GM12878 (cell line): ENCODE results near the gene LDHAL6A.

Experiments used
- EGR1 ChIP-seq, 2 experiments: IDR thresholded peaks; 1 replicate in 1 of 2; 2 replicates in 1 of 2; pipeline ENCODE4 v1.6.1; 2011 to 2012; ENCODE audit warnings: low read depth in 2 of 2, low read length in 2 of 2, borderline replicate concordance in 1 of 2, mild to moderate bottlenecking in 1 of 2, moderate library complexity in 1 of 2
- FOXM1 ChIP-seq: IDR thresholded peaks from 2 replicates; pipeline ENCODE4 v1.6.1; 2012; ENCODE audit warnings: low read depth, mild to moderate bottlenecking, inconsistent platforms, low read length, moderate library complexity
- NRF1 ChIP-seq: conservative IDR thresholded peaks from 2 replicates; pipeline ENCODE4 v1.6.1; 2011; ENCODE audit warnings: mild to moderate bottlenecking, low read depth, low read length, improper control_type of control experiment
- POLR2AphosphoS2 ChIP-seq: IDR thresholded peaks from 2 replicates; pipeline ENCODE4 v1.6.1; 2011; ENCODE audit warnings: low read depth, mild to moderate bottlenecking, low read length, improper control_type of control experiment, moderate library complexity
- TF ChIP-seq, protein P1 (sequence below): fragments of 450-650 bp; IDR thresholded peaks from 2 replicates; pipeline ENCODE4 v1.6.1; 2016; ENCODE audit warnings: mild to moderate bottlenecking
- TF ChIP-seq, protein P2 (sequence below), 3 experiments: IDR thresholded peaks in 2 of 3; conservative IDR thresholded peaks in 1 of 3; 2 replicates each; pipeline ENCODE4 v1.5.1; 2011; ENCODE audit warnings: low read depth in 3 of 3, low read length in 3 of 3, mild to moderate bottlenecking in 3 of 3, control low read depth in 2 of 3, moderate library complexity in 2 of 3, inconsistent platforms in 1 of 3, mixed read lengths in 1 of 3; ENCODE audit not compliant: control insufficient read depth in 2 of 3, insufficient read depth in 1 of 3; ENCODE audit errors: extremely low read depth in 1 of 3

DNA sequence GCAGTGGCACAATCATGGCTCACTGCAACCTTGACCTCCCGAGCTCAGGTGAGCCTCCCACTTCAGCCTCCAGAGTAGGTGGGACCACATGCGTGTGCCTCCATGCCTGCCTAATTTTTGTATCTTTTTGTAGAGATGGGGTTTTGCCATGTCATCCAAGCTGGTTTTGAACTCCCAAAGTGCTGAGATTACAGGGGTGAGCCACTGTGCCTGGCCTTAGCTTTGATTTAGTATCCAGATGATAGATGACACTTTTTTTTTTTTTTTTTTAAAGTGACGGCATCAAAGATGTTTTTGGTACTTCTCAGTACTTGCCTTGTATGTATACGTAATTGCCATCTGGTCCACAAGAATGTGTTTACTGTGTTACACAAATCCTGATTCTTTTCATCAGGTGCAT is 23.4 kb downstream of the LDHAL6A start:
- TF ChIP-seq FOXM1 = no peak
- no peak for TF ChIP-seq POLR2AphosphoS2
- TF ChIP-seq, protein P1, sequence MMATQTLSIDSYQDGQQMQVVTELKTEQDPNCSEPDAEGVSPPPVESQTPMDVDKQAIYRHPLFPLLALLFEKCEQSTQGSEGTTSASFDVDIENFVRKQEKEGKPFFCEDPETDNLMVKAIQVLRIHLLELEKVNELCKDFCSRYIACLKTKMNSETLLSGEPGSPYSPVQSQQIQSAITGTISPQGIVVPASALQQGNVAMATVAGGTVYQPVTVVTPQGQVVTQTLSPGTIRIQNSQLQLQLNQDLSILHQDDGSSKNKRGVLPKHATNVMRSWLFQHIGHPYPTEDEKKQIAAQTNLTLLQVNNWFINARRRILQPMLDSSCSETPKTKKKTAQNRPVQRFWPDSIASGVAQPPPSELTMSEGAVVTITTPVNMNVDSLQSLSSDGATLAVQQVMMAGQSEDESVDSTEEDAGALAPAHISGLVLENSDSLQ = no peak
- no peak for TF ChIP-seq NRF1
- TF ChIP-seq, protein P2, sequence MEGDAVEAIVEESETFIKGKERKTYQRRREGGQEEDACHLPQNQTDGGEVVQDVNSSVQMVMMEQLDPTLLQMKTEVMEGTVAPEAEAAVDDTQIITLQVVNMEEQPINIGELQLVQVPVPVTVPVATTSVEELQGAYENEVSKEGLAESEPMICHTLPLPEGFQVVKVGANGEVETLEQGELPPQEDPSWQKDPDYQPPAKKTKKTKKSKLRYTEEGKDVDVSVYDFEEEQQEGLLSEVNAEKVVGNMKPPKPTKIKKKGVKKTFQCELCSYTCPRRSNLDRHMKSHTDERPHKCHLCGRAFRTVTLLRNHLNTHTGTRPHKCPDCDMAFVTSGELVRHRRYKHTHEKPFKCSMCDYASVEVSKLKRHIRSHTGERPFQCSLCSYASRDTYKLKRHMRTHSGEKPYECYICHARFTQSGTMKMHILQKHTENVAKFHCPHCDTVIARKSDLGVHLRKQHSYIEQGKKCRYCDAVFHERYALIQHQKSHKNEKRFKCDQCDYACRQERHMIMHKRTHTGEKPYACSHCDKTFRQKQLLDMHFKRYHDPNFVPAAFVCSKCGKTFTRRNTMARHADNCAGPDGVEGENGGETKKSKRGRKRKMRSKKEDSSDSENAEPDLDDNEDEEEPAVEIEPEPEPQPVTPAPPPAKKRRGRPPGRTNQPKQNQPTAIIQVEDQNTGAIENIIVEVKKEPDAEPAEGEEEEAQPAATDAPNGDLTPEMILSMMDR (IDR thresholded peaks at IDR 0.05 in 2 of 3, conservative IDR thresholded peaks at IDR 0.05 in 1 of 3; ENCODE audit: control insufficient read depth in 2 of 3, extremely low read depth in 1 of 3, insufficient read depth in 1 of 3, low read depth in 3 of 3, low read length in 3 of 3) = no peak
- TF ChIP-seq EGR1 (IDR thresholded peaks at IDR 0.05; ENCODE audit: borderline replicate concordance in 1 of 2, low read depth in 2 of 2, low read length in 2 of 2) = no peak
